ENCODE data around the gene AMN1. TPM values are rescaled to one million over a fixed set of nuclear protein-coding genes. Genes with fewer than 3 reads are reported as not detected.

AMN1 gene
- total and polyA plus RNA-seq, 9 donors = 17.4 to 30.3 (median 20.3) TPM

- peaks cover 7% of the 10 kb centered on the region for H3K4me1 ChIP-seq (ENCODE audit: insufficient read depth)
- WGBS, 3 donors = 69 to 88% (median 77%) methylated on average over 4 of the region's 4 CpGs
- no peaks in the 10 kb centered on the region for H3K9me3 ChIP-seq
- intact Hi-C loops (cut with DNase I) = loop anchor here in 1 of 4 donors (5.0 kb wide), 1 partner anchor 231 kb away; no protein-coding TSS in a partner anchor
- H3K27ac ChIP-seq = no peak overlapping the region
- no peak for DNase-seq
- no peaks in the 10 kb centered on the region for H3K36me3 ChIP-seq
- no peaks in the 10 kb centered on the region for H3K27me3 ChIP-seq
- TF ChIP-seq EP300 (IDR thresholded peaks at IDR 0.05) = no peak
- no peak for TF ChIP-seq POLR2A (IDR thresholded peaks at IDR 0.05)
- no peak for TF ChIP-seq CTCF (IDR thresholded peaks at IDR 0.05)
- no peak overlapping the region for H3K4me3 ChIP-seq
These were observed 95.4 kb downstream of the AMN1 start for GRCh38 chr12:31633464-31633863.

GRCh38 chr12:31631809-31632208, 97.0 kb downstream of the AMN1 start:
- Histone ChIP-seq H3K36me3 (no peaks in the 10 kb centered on the region), H3K27ac (no peak overlapping the region), H3K9me3 (no peaks in the 10 kb centered on the region), H3K4me3 (no peak overlapping the region), H3K4me1 (ENCODE audit: insufficient read depth) (peaks cover 9% of the 10 kb centered on the region), H3K27me3 (no peaks in the 10 kb centered on the region)
- WGBS, 3 donors = 94 to 98% (median 96%) methylated on average over 12 of the region's 12 CpGs
- DNase-seq = no peak
- intact Hi-C loops (cut with DNase I) = loop anchor here in 1 of 4 donors (5.0 kb wide), 1 partner anchor 230 kb away; no protein-coding TSS in a partner anchor
- TF ChIP-seq CTCF (IDR thresholded peaks at IDR 0.05) (no peak), EP300 (IDR thresholded peaks at IDR 0.05) (no peak), POLR2A (IDR thresholded peaks at IDR 0.05) (no peak)

GRCh38 chr12:31631023-31631724, 97.6 kb downstream of the AMN1 start:
- WGBS, 3 donors = 93 to 94% (median 94%) methylated on average over 6 of the region's 6 CpGs
- Histone ChIP-seq H3K36me3 (no peaks in the 10 kb centered on the region), H3K27me3 (no peaks in the 10 kb centered on the region), H3K4me3 (no peak overlapping the region), H3K27ac (peak overlapping the region in 1 of 2 donors; percentile 78), H3K4me1 (ENCODE audit: insufficient read depth) (peaks cover 9% of the 10 kb centered on the region), H3K9me3 (no peaks in the 10 kb centered on the region)
- no peak for DNase-seq
- TF ChIP-seq EP300 (IDR thresholded peaks at IDR 0.05) (no peak), CTCF (IDR thresholded peaks at IDR 0.05) (no peak), POLR2A (IDR thresholded peaks at IDR 0.05) (no peak)
- intact Hi-C loops (cut with DNase I) = loop anchor here in 1 of 4 donors (5.0 kb wide), 1 partner anchor 229 kb away; no protein-coding TSS in a partner anchor

GRCh38 chr12:31629756-31630732, 98.8 kb downstream of the AMN1 start:
- Histone ChIP-seq H3K4me1 (ENCODE audit: insufficient read depth) (peaks cover 9% of the 10 kb centered on the region), H3K9me3 (no peaks in the 10 kb centered on the region), H3K36me3 (no peaks in the 10 kb centered on the region), H3K27me3 (no peaks in the 10 kb centered on the region), H3K4me3 (peak overlapping the region; percentile 12), H3K27ac (peak overlapping the region in 1 of 2 donors; percentile 78)
- intact Hi-C loops (cut with DNase I) = loop anchor here in 1 of 4 donors (5.0 kb wide), 1 partner anchor 228 kb away; no protein-coding TSS in a partner anchor
- 6 to 21% (median 8%) methylated on average over 16 of the region's 16 CpGs for WGBS, 3 donors
- DNase-seq = peak; percentile 62 to 80 (median 71)
- TF ChIP-seq POLR2A (IDR thresholded peaks at IDR 0.05) (no peak), CTCF (IDR thresholded peaks at IDR 0.05) (no peak), EP300 (IDR thresholded peaks at IDR 0.05) (no peak)

Measured in ovary (tissue), 9 donors.